SW 1271 (cell line): ENCODE data around the gene KATNAL2.
"Not testable (repeated sequence)": the region's sequence is repeated elsewhere in the genome, so short reads cannot be mapped to it uniquely, and the experiment has no call there.

ENCODE experiments used
- DNase-seq, 2 experiments: peaks; one replicate each; lab custom pipeline; 2025; lab: John Stamatoyannopoulos, UW

KATNAL2 gene

GRCh38 chr18:46939337-46939963 is 22.0 kb downstream of the KATNAL2 start:
- DNase-seq: no peak

- no peak for DNase-seq
These were observed 22.7 kb downstream of the KATNAL2 start for GRCh38 chr18:46939998-46940571.

GRCh38 chr18:46942646-46943045 is 25.2 kb downstream of the KATNAL2 start:
- no peak for DNase-seq

GRCh38 chr18:46946656-46947282 is 29.4 kb downstream of the KATNAL2 start:
- DNase-seq: no peak

GRCh38 chr18:46950064-46950656 is 32.8 kb downstream of the KATNAL2 start:
- no peak for DNase-seq

- DNase-seq: no peak
These were observed 35.8 kb downstream of the KATNAL2 start for GRCh38 chr18:46953195-46953594.

GRCh38 chr18:46958209-46958608 is 40.8 kb downstream of the KATNAL2 start:
- no peak for DNase-seq

- DNase-seq: not testable (repeated sequence)
These were observed 46.5 kb downstream of the KATNAL2 start for GRCh38 chr18:46963656-46964578.

GRCh38 chr18:46964579-46965293 is 47.3 kb downstream of the KATNAL2 start:
- DNase-seq: not testable (repeated sequence)

- DNase-seq: not testable (repeated sequence)
These were observed 48.9 kb downstream of the KATNAL2 start for GRCh38 chr18:46966266-46966665.

- DNase-seq: not testable (repeated sequence)
These were observed 52.1 kb downstream of the KATNAL2 start for GRCh38 chr18:46969551-46969950.

- DNase-seq: not testable (repeated sequence)
These were observed 102.5 kb downstream of the KATNAL2 start for GRCh38 chr18:47019870-47020269.

- DNase-seq: not testable (repeated sequence)
These were observed 103.4 kb downstream of the KATNAL2 start for GRCh38 chr18:47020757-47021156.

GRCh38 chr18:47022821-47023220 is 105.4 kb downstream of the KATNAL2 start:
- DNase-seq: not testable (repeated sequence)

GRCh38 chr18:47023769-47024465 is 106.5 kb downstream of the KATNAL2 start:
- not testable (repeated sequence) for DNase-seq

GRCh38 chr18:47025557-47026174 is 108.3 kb downstream of the KATNAL2 start:
- not testable (repeated sequence) for DNase-seq

- DNase-seq: not testable (repeated sequence)
These were observed 111.3 kb downstream of the KATNAL2 start for GRCh38 chr18:47028738-47029137.

- not testable (repeated sequence) for DNase-seq
These were observed 112.4 kb downstream of the KATNAL2 start for GRCh38 chr18:47029684-47030353.

- not testable (repeated sequence) for DNase-seq
These were observed 113.5 kb downstream of the KATNAL2 start for GRCh38 chr18:47030887-47031286.
